Neural progenitor cell (in vitro differentiated cells): Measurements from ENCODE around the gene LUZP2. TPM values are rescaled to one million over a fixed set of nuclear protein-coding genes. Genes with fewer than 3 reads are reported as not detected.

Source experiments
- DNase-seq: peaks from one replicate; pipeline ENCODE4 v3.0.0-alpha.2; 2016; ENCODE audit warnings: low spot score
- H2AFZ ChIP-seq: fragments of 200-600 bp; sonication (generic); replicated peaks from 2 replicates; pipeline ENCODE4 v1.6.1; 2016; ENCODE audit warnings: antibody characterized with exemption
- H3F3A ChIP-seq: fragments of 200-600 bp; sonication (generic); 2 replicates; pipeline ENCODE4 v1.6.1; 2016; ENCODE audit warnings: antibody characterized with exemption, low read depth
- H3K27ac ChIP-seq: fragments of 200-600 bp; sonication (generic); 2 replicates; pipeline ENCODE4 v1.5.1; 2016; ENCODE audit warnings: mild to moderate bottlenecking
- H3K27me3 ChIP-seq: fragments of 200-600 bp; sonication (generic); 2 replicates; pipeline ENCODE4 v1.6.1; 2016; ENCODE audit warnings: mild to moderate bottlenecking, moderate library complexity
- H3K36me3 ChIP-seq: fragments of 200-600 bp; sonication (generic); 2 replicates; pipeline ENCODE4 v1.5.1; 2016
- H3K4me1 ChIP-seq: fragments of 200-600 bp; sonication (generic); 2 replicates; pipeline ENCODE4 v1.6.1; 2016; ENCODE audit warnings: mixed run types
- H3K4me2 ChIP-seq: fragments of 200-600 bp; sonication (generic); 2 replicates; pipeline ENCODE4 v1.6.1; 2016
- H3K4me3 ChIP-seq: fragments of 200-600 bp; sonication (generic); 2 replicates; pipeline ENCODE4 v1.5.1; 2016
- H3K79me2 ChIP-seq: fragments of 200-600 bp; sonication (generic); 2 replicates; pipeline ENCODE4 v1.6.1; 2016; ENCODE audit warnings: low read depth
- H3K9ac ChIP-seq: fragments of 200-600 bp; sonication (generic); 2 replicates; pipeline ENCODE4 v1.6.1; 2016
- H3K9me3 ChIP-seq: fragments of 200-600 bp; sonication (generic); 2 replicates; pipeline ENCODE4 v1.5.1; 2016; ENCODE audit warnings: low read depth
- H4K20me1 ChIP-seq: fragments of 200-600 bp; sonication (generic); 2 replicates; pipeline ENCODE4 v1.6.1; 2016; ENCODE audit warnings: low read depth
- H3K27ac Mint-ChIP-seq: 3 replicates; pipeline ENCODE4 v1.8.0; 2021; ENCODE audit warnings: mixed read lengths
- H3K27me3 Mint-ChIP-seq: 2 replicates; pipeline ENCODE4 v1.8.0; 2022; ENCODE audit warnings: low read depth, mild to moderate bottlenecking, inconsistent platforms, moderate library complexity, mixed read lengths; ENCODE audit not compliant: insufficient read depth
- H3K36me3 Mint-ChIP-seq: 3 replicates; pipeline ENCODE4 v1.8.0; 2021; ENCODE audit warnings: mixed read lengths
- H3K4me1 Mint-ChIP-seq: 3 replicates; pipeline ENCODE4 v1.8.0; 2021; ENCODE audit warnings: mixed read lengths
- H3K4me3 Mint-ChIP-seq: 3 replicates; pipeline ENCODE4 v1.8.0; 2021; ENCODE audit warnings: mild to moderate bottlenecking, moderate library complexity, mixed read lengths
- H3K9me3 Mint-ChIP-seq: 3 replicates; pipeline ENCODE4 v1.8.0; 2020; ENCODE audit warnings: mixed read lengths
- EZH2 ChIP-seq: fragments of 200-600 bp; sonication (generic); IDR thresholded peaks from 2 replicates; pipeline ENCODE4 v1.6.1; 2017; ENCODE audit warnings: antibody characterized with exemption, mild to moderate bottlenecking, moderate library complexity
- EZH2phosphoT487 ChIP-seq: fragments of 200-600 bp; sonication (generic); IDR thresholded peaks from 2 replicates; pipeline ENCODE4 v1.6.1; 2017; ENCODE audit warnings: antibody characterized with exemption
- total RNA-seq: library from RNA; depleted of rRNA; stranded (reverse); fragments of >200 nt; gene quantifications from 2 replicates; pipeline ENCODE4 v1.2.3, GENCODE V29; 2015; ENCODE audit warnings: low replicate concordance
- TF ChIP-seq, protein P1 (sequence below): fragments of 200-600 bp; sonication (generic); IDR thresholded peaks from 2 replicates; pipeline ENCODE4 v1.5.1; 2017; ENCODE audit warnings: antibody characterized with exemption, mild to moderate bottlenecking

LUZP2 gene
- total RNA-seq, 1 donor from 2014 or later: 2.5 TPM

DNA sequence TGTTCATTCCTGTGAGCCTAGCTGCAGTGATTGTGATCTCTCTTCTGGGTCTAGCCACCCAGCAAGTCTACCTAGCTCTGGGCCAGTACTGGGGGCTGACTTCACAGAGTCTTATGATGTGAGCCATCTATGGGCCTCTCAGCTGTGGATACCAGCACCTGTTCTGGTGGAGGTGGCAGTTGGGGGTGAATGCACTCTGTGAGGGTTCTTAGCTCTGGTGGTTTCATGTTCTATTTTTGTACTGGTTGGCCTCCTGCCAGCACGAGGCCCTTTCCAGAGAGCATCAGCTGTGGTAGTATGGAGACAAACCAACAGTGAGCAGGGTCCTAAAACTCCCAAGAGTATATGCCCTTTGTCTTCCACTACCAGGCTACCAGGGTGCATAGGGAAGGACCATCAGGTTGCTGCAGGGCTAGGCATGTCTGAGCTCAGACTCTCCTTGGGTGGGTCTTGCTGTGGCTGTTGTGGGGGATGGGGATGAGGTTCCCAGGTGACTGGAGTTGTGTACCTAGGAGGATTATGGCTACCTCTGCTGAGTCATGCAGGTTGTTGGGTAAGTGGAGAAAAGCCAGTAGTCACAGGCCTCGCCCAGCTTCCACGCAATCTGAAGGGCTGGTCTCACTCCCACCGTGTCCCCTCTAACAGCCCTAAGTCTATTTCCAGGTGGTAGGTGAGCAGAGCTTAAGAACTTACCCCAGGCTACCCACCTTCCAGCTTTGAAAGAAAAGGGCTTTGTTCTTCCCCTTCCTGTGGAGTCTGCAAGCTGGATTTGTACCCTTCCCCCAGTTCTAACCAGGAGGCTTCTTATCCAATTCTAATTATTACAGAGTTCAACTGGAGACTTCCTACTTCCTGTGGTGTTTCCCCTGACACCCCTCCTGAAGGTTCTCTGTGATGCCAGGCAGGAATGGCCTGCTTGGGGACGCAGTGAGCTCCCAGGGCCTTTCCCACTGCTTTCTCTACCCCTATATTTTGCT, 250.7 kb downstream of the LUZP2 start:
- Histone ChIP-seq H3K4me2 (no peak overlapping the region), H3K27ac (no peak overlapping the region), H3K27me3 (no peaks in the 10 kb centered on the region), H3K4me3 (no peak overlapping the region), H3K9me3 (no peaks in the 10 kb centered on the region), H3K79me2 (no peaks in the 10 kb centered on the region), H3K9ac (no peak overlapping the region), H3K36me3 (no peaks in the 10 kb centered on the region), H2AFZ (no peak overlapping the region), H4K20me1 (no peaks in the 10 kb centered on the region), H3F3A (no peaks in the 10 kb centered on the region), H3K4me1 (no peaks in the 10 kb centered on the region)
- no peaks in the 10 kb centered on the region for H3K36me3 Mint-ChIP-seq
- no peak overlapping the region for H3K4me3 Mint-ChIP-seq
- H3K9me3 Mint-ChIP-seq: no peaks in the 10 kb centered on the region
- no peak for DNase-seq
- H3K27ac Mint-ChIP-seq: no peak overlapping the region
- H3K27me3 Mint-ChIP-seq: peaks cover 6% of the 10 kb centered on the region
- no peaks in the 10 kb centered on the region for H3K4me1 Mint-ChIP-seq
- TF ChIP-seq EZH2 (no peak), EZH2phosphoT487 (no peak)
- TF ChIP-seq, protein P1, sequence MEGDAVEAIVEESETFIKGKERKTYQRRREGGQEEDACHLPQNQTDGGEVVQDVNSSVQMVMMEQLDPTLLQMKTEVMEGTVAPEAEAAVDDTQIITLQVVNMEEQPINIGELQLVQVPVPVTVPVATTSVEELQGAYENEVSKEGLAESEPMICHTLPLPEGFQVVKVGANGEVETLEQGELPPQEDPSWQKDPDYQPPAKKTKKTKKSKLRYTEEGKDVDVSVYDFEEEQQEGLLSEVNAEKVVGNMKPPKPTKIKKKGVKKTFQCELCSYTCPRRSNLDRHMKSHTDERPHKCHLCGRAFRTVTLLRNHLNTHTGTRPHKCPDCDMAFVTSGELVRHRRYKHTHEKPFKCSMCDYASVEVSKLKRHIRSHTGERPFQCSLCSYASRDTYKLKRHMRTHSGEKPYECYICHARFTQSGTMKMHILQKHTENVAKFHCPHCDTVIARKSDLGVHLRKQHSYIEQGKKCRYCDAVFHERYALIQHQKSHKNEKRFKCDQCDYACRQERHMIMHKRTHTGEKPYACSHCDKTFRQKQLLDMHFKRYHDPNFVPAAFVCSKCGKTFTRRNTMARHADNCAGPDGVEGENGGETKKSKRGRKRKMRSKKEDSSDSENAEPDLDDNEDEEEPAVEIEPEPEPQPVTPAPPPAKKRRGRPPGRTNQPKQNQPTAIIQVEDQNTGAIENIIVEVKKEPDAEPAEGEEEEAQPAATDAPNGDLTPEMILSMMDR: no peak

DNA sequence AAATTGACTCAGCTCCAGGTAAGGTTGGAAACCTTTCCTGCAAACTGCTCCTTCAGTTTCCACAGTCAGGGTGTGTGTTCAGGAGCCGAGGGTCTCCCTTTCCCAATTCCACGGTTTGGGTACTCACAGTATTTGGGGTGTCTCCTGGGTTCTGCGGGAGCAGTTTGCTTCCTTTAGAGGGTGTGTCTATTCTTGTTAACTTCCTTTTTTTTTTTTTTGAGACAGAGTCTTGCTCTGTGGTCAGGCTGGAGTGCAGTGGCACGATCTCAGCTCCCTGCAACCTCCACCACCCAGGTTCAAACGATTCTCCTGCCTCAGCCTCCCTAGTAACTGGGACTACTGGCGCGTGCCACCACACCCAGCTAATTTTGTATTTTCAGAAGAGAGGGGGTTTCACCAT, 251.4 kb downstream of the LUZP2 start:
- no peak for DNase-seq
- H3K36me3 ChIP-seq: no peaks in the 10 kb centered on the region
- H3F3A ChIP-seq: no peaks in the 10 kb centered on the region
- no peaks in the 10 kb centered on the region for H3K9me3 Mint-ChIP-seq
- no peak overlapping the region for H3K4me3 ChIP-seq
- H3K36me3 Mint-ChIP-seq: no peaks in the 10 kb centered on the region
- H3K4me1 ChIP-seq: no peaks in the 10 kb centered on the region
- H3K4me1 Mint-ChIP-seq: no peaks in the 10 kb centered on the region
- H3K79me2 ChIP-seq: no peaks in the 10 kb centered on the region
- no peaks in the 10 kb centered on the region for H3K27me3 ChIP-seq
- no peak overlapping the region for H3K4me3 Mint-ChIP-seq
- H3K4me2 ChIP-seq: no peak overlapping the region
- H3K27ac Mint-ChIP-seq: no peak overlapping the region
- no peak overlapping the region for H3K9ac ChIP-seq
- no peak overlapping the region for H2AFZ ChIP-seq
- TF ChIP-seq EZH2phosphoT487 (no peak), EZH2 (no peak)
- TF ChIP-seq, protein P1: no peak
- H3K9me3 ChIP-seq: no peaks in the 10 kb centered on the region
- no peaks in the 10 kb centered on the region for H4K20me1 ChIP-seq
- H3K27ac ChIP-seq: no peak overlapping the region
- peaks cover 6% of the 10 kb centered on the region for H3K27me3 Mint-ChIP-seq

DNA sequence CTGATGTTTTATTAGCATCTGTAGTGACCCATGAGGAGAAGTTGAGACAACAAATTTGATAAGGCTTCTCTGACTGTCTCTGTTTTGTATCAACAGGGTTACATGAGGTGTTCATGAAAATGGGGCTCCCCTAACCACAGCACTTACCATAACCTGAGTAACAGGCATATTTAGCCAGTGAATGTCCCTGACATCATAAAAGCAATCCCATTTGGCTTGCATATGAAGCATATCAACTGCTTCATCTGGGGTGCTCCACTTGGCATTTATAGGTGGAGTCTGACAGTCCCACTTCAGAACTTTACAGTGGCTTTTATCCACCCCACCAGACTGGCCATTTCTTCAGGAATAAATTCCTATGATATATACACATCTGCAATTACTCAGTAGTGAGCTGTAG, 257.6 kb downstream of the LUZP2 start:
- DNase-seq: no peak
- Mint-ChIP-seq H3K4me3 (no peak overlapping the region), H3K9me3 (no peaks in the 10 kb centered on the region), H3K4me1 (no peaks in the 10 kb centered on the region), H3K36me3 (no peaks in the 10 kb centered on the region), H3K27ac (no peak overlapping the region), H3K27me3 (no peaks in the 10 kb centered on the region)
- no peaks in the 10 kb centered on the region for H3K4me1 ChIP-seq
- H3K4me2 ChIP-seq: no peak overlapping the region
- H3K27me3 ChIP-seq: no peaks in the 10 kb centered on the region
- no peaks in the 10 kb centered on the region for H3K36me3 ChIP-seq
- H3F3A ChIP-seq: no peaks in the 10 kb centered on the region
- H4K20me1 ChIP-seq: no peaks in the 10 kb centered on the region
- H3K9me3 ChIP-seq: no peaks in the 10 kb centered on the region
- no peaks in the 10 kb centered on the region for H3K79me2 ChIP-seq
- H2AFZ ChIP-seq: no peak overlapping the region
- H3K9ac ChIP-seq: no peak overlapping the region
- TF ChIP-seq, protein P1: no peak
- no peak for TF ChIP-seq EZH2phosphoT487
- H3K27ac ChIP-seq: no peak overlapping the region
- no peak overlapping the region for H3K4me3 ChIP-seq
